Amniotic stem cell (primary cell): Measurements from ENCODE around the gene IKBIP.
A peak's percentile ranks its signal among the peaks of the same experiment; 100 is the strongest.
"Not testable (repeated sequence)": the region's sequence is repeated elsewhere in the genome, so short reads cannot be mapped to it uniquely, and the experiment has no call there.

Experiments
- DNase-seq: peaks from one replicate; lab custom pipeline; 2025; lab: John Stamatoyannopoulos, UW

IKBIP gene

GRCh38 chr12:98635657-98636323 is 8.8 kb downstream of the IKBIP start:
- DNase-seq: no peak

GRCh38 chr12:98618952-98619351 is 25.6 kb downstream of the IKBIP start:
- no peak for DNase-seq

GRCh38 chr12:98612696-98613334 is 31.8 kb downstream of the IKBIP start:
- no peak for DNase-seq

- no peak for DNase-seq
Measured at GRCh38 chr12:98610596-98610995, 34.0 kb downstream of the IKBIP start.

DNA sequence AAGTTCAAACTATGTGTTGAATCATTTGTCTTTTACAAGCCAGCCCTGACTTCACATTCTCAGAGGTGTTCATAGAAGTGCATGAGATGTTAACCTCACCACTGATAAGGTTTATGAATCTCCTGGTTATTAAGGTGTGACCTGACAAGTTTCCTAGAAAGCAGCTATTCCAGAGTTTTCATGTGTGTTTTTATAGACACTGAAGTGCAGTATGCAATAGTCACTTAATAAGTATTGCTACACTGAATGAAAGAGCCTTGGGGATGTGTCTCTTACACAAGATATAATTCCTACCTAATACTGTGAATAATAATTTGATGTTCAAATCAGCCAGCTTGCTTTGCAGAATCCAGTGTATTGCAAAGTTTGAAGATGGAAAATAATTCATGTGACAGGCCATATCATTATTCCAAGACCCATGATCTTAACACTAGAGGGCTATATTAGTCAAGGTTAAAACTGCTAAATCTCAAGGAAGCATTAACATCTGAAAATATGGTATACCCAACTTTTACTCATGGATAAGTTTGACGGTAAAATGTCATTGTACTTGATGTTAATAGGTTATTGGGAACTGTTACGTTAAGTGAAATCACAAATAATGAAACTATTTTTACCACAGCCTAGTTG is 38.1 kb downstream of the IKBIP start:
- no peak for DNase-seq

- no peak for DNase-seq
Measured at GRCh38 chr12:98601924-98602323, 42.7 kb downstream of the IKBIP start.

DNA sequence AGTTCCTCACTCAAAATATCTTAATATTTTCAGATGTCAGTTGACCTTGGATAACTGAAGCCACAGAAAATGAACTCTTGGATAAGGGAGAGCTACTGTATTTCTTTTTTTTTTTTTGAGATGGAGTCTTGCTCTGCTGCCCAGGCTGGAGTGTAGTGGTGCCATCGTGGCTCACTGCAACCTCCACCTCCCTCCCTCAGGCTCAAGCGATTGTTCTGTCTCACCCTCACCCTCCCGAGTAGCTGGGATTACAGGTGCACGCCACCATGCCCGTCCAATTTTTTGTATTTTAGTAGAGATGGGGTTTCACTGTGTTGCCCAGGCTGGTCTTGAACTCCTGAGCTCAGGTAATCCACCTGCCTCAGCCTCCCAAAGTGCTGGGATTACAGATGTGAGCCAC is 47.3 kb downstream of the IKBIP start:
- not testable (repeated sequence) for DNase-seq

DNA sequence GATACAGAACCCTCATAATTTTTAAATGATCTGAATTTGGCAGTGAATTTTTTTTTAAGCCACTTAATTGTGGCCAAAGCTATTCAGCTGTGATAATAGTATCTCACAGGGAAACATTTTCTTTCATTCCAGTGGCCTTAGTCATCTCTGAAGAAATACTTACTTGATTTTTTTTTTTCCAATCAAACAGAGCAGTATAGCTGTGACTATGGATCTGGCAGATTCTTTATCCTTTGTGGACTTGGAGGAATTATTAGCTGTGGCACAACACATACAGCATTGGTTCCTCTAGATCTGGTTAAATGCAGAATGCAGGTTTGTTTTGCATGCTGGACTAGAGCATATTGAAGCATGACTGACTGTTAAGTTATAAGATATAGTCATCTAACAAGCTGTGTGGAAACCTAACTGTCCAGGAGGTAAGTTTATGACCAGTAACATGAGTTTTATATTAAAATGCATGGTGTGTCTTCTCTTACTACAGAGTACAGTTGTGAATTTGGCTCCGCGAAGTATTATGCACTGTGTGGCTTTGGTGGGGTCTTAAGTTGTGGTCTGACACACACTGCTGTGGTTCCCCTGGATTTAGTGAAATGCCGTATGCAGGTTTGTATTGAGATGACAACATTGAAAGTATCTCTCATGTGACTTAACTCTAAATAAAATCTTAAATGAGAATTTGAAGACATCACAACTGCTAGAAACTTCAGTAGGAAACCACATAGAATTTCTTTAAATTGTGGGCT is 49.2 kb downstream of the IKBIP start:
- peak; percentile 31 for DNase-seq

GRCh38 chr12:98594050-98594835 is 50.3 kb downstream of the IKBIP start:
- DNase-seq: no peak

- DNase-seq: peak; percentile 93
Measured at GRCh38 chr12:98593351-98594049, 51.1 kb downstream of the IKBIP start, which contains the start of gene SLC25A3. Gene SLC25A3, plus strand, starts transcription at chr12:98593686. Its CDS starts 293 bp downstream, at chr12:98593979.

- DNase-seq: no peak
Measured at GRCh38 chr12:98592825-98593322, 51.7 kb downstream of the IKBIP start.

- no peak for DNase-seq
Measured at GRCh38 chr12:98591209-98591608, 53.4 kb downstream of the IKBIP start.

DNA sequence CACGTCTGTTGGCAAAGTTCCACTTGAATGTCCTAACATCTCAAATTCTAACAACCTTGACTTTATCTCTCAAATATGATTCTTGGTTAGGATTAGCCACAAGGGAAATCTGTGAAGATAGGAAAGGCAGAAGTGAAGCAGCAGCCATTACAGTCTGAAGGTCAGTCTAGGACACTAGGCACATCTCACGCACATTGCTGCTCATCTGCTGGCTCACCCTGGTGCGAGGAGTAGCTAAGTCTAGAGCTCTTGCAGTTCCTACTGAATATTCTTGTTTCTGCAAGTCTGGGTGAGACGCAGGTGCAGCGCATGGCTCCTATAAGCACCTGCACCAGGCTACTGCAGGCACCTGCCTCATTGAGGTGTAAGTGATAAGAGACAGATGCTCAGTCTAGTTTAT is 57.5 kb downstream of the IKBIP start:
- DNase-seq: no peak

GRCh38 chr12:98582093-98582492 is 62.5 kb downstream of the IKBIP start:
- no peak for DNase-seq

DNA sequence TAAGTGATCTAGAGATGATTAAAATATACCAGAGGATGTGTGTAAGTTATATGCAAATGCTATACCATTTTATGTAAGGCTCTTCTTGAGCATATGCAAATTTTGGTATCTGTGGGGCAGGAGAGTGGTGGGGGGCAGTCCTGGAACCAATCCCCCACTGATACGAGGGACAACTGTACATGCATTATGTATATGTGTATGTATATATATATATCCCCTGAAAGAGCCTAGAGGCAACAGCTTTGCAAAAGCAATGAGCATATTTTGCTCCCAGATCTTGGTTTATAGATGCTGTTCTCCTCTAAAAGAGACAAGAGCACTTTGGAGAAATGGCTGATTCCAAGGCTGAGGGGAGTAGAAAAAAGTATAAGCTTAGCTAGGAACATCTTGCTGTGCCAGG is 63.5 kb downstream of the IKBIP start:
- no peak for DNase-seq

DNA sequence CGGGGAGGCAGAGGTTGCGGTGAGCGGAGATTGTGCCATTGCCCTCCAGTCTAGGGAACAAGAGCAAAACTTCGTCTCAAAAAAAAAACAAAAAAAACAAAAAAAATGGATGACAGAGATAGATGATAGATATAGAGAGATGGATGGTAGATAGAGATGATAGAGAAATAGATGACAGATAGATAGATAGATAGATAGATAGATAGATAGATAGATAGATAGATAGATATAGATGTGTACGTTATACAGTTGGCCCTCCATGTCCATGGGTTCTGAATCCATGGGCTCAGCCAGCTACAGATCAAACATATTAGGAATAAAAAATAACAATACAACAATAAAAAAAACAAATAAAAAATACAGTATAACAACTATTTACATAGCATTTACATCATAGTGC is 63.9 kb downstream of the IKBIP start:
- no peak for DNase-seq

GRCh38 chr12:98579835-98580234 is 64.8 kb downstream of the IKBIP start:
- DNase-seq: no peak

DNA sequence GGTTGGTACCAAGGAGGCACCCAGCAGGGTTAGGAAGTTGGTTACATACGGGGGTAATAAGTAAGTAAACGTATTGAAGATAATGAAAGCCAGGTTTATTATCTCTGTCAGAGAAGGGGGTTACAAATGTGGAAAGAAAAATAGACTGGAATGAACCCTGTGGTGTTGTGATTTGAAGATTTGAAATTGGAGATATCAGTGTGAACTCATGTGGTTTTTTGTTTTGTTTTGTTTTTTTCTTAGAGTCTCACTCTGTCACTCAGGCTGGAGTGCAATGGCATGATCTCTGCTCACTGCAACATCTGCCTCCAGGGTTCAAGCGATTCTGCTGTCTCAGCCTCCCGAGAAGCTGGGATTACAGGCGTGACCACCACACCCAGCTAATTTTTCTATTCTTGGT is 65.2 kb downstream of the IKBIP start:
- DNase-seq: no peak

DNA sequence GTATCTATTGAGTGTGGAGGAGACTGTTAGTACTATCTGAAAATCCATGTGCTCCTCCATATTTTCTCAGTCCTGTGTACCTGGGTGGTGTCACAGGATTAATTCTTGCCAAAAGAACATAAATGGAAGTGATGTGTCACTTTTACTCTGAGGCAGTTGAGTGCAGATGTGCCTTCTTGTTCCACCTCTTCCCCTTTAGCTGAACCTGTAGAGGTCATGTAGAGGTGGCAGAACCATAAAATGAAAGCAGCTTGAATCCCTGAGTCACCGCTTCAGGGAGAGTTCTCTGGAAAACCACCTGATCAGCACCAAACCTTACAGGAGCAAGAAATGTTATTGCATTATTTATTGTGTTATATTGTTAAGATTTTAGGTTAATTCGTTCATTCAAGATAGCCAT is 65.8 kb downstream of the IKBIP start:
- DNase-seq: no peak

DNA sequence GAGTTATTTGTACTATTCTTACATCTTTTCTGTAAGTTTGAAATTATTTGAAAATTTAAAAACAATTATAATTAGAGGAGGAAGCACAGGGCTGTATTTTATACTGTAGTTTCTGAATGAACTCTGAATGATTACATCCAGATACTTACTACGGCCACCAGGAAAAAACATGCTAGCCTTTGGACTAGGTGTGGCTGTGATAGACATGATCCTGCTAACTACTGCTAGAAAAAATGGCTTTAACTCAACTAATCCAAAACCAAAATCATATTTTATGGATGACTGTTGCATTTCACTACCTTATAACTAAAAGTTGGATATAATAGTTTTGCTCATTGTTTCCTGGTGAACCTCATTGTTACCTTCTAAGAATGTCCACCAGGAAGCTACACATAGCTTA is 66.2 kb downstream of the IKBIP start:
- no peak for DNase-seq

GRCh38 chr12:98576795-98577194 is 67.8 kb downstream of the IKBIP start:
- DNase-seq: not testable (repeated sequence)
